Measurements from ENCODE around the gene ANK3. TPM values are rescaled to one million over a fixed set of nuclear protein-coding genes. Genes with fewer than 3 reads are reported as not detected.

ANK3 gene
- total RNA-seq, 4 donors from 2014 or later: 6.4 to 23.2 (median 13.5) TPM

DNA sequence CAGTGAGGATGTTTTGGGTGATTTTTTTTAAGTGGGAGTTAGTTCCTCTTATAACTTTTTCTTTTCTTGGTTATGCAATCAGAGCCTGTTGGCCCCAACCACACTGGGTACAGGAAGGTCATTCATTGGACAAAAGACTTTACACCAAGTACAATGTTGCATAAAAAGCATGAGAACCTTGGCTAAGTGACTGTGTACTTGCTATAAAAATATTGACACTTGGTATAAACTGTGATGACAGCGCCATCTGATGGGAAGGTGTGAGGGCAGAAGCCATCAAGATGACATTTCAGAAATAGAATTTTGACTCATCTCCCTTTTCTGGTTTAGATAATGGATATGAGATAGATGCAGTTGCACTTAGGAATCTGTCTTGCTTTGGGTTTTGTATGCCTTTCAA, 357.0 kb downstream of the ANK3 start:
- TF ChIP-seq, protein P1, sequence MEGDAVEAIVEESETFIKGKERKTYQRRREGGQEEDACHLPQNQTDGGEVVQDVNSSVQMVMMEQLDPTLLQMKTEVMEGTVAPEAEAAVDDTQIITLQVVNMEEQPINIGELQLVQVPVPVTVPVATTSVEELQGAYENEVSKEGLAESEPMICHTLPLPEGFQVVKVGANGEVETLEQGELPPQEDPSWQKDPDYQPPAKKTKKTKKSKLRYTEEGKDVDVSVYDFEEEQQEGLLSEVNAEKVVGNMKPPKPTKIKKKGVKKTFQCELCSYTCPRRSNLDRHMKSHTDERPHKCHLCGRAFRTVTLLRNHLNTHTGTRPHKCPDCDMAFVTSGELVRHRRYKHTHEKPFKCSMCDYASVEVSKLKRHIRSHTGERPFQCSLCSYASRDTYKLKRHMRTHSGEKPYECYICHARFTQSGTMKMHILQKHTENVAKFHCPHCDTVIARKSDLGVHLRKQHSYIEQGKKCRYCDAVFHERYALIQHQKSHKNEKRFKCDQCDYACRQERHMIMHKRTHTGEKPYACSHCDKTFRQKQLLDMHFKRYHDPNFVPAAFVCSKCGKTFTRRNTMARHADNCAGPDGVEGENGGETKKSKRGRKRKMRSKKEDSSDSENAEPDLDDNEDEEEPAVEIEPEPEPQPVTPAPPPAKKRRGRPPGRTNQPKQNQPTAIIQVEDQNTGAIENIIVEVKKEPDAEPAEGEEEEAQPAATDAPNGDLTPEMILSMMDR (IDR thresholded peaks at IDR 0.05; ENCODE audit: low read depth): no peak

DNA sequence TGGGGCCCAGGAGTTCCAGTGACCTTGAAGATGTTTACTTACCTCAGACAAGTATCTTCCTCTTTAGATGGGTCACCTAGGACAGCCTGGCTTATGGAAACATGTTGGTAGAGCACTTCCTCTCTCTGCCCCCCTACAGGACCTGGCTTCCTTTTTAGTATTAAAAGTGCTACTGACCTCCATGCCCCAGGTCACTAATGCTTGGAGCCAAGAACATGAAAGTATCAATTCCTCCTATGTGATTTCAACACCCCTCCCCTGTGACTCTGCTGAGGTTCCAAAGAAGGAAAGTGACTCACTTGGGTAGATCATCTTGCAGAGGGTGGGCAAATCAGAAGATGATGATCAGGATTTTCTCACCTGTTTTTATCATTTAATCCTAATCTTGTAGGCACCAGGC, 358.0 kb downstream of the ANK3 start:
- TF ChIP-seq, protein P1 (IDR thresholded peaks at IDR 0.05; ENCODE audit: low read depth): no peak

DNA sequence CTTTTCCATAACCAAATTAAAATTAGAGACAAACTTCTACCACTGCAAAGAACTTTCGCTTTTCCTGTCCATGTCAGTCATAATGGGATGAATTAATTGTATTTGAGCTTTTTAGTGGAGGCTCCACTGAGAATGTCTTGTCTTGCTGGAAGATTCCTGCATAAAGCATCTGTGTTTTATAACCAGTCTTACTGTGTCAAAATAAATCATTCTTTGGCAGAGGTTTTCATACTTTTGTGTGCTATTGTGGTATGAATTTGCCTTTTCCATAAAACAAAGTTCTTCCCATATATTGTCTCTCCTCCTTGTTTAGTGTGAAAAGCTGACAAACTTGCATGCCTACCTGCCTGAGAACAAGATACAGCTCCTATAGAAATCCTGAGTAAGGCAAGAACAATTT, 358.5 kb downstream of the ANK3 start:
- TF ChIP-seq, protein P1 (IDR thresholded peaks at IDR 0.05; ENCODE audit: low read depth): no peak

DNA sequence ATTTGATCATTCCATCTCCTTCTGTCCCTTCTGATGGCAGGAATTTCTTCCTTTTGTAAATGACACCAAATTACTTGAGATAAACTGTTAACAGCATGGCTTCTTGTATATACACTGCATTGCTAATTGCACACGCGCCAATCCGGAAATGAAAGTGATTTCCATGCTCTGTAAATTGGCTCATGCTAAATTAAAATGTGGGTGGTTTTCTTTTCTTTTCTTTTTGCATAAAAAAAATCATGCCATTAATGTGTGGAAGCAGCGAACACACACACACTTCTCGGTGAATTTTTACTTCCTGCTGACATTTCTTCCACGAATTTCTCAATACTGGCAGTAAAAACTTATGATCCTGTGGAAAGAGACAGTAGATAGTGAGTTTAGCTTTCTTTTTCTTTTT, 360.2 kb downstream of the ANK3 start:
- TF ChIP-seq, protein P1 (IDR thresholded peaks at IDR 0.05; ENCODE audit: low read depth): no peak

DNA sequence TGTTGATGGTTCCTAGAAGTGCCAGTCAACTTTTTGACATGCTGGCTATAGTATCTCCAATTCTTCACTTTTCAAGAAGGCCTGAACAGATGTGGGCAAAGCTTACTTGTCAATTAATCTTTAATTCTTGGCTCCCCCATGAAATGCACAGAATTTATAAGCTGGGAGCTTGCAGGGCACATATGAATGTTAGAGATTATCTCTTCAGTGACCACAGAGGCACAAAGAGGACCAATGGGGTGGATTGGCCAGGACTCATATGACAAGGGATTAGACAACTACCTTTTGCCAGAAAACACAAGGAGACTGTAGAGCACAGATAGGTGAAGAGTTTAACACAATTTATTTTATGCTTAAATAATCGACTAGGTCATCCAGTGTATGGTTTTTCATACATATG, 361.6 kb downstream of the ANK3 start:
- TF ChIP-seq, protein P1 (IDR thresholded peaks at IDR 0.05; ENCODE audit: low read depth): no peak

DNA sequence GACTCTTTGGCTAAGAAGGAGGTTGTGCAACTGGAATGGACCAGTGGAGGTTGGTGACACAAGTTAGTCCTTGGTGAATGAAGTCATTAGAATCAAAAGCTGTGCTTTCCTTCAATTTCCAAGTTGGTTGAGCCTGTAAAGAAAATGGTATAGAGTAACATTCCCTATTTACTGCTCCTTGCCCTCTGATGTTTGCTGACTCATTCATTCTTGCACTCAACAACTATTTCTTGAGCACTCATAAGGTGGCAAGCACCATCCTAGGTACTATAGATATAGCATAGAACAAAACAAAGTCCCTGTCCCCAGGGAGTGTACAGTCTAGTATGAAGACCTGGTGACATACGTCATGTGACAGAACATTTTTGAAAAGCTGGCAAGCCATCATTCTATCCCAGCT, 364.4 kb downstream of the ANK3 start:
- TF ChIP-seq, protein P1 (IDR thresholded peaks at IDR 0.05; ENCODE audit: low read depth): no peak

DNA sequence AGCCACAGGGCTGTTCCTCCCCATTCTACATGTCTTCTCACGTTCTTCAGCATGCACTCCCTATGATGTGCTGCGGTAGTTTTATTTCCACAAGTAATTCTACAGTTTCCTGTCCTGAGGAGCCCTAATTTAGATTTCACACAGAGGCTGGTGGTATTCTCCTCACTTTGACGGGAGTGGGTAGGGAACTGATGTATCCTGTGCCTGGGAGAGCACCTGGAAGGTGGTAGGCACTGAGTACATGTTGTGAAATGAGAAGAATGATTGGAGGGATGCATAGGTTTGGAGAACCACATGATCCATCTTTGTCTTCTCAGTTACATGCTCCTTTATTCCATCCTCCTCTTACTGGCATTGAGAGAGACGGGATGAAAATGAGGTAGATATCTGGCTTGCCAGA, 365.2 kb downstream of the ANK3 start:
- TF ChIP-seq, protein P1 (IDR thresholded peaks at IDR 0.05; ENCODE audit: low read depth): no peak
